Stomach (tissue), 4 donors: Measurements from ENCODE around the gene PTGDR.

ENCODE experiments used
- CTCF ChIP-seq, 7 experiments: fragments of 450-650 bp in 4 of 7; fragments of 200-600 bp in 3 of 7; sonication (generic) in 3 of 7; IDR thresholded peaks; one replicate each; pipeline ENCODE4 v1.5.1; 2016 to 2019; ENCODE audit warnings: antibody characterized with exemption in 7 of 7, control low read depth in 2 of 7, mild to moderate bottlenecking in 1 of 7
- POLR2A ChIP-seq, 4 donors: fragments of 450-650 bp; IDR thresholded peaks; one replicate each; pipeline ENCODE4 v1.6.1; 2016; ENCODE audit warnings: antibody characterized with exemption in 4 of 4, control low read depth in 2 of 4, mild to moderate bottlenecking in 1 of 4, moderate library complexity in 1 of 4
- POLR2AphosphoS5 ChIP-seq, 3 donors: sonication (generic); formaldehyde crosslinking; IDR thresholded peaks; one replicate each; pipeline ENCODE4 v1.6.1; 2016; ENCODE audit warnings: antibody characterized with exemption in 3 of 3

GRCh38 chr14:52277552-52277951 lies 10.1 kb downstream of the PTGDR start:
- no peak for TF ChIP-seq CTCF (IDR thresholded peaks at IDR 0.05)
- TF ChIP-seq POLR2A (IDR thresholded peaks at IDR 0.05): no peak
- TF ChIP-seq POLR2AphosphoS5 (IDR thresholded peaks at IDR 0.05): no peak
